ENCODE measurements around the gene SYMPK.
A peak's percentile ranks its signal among the peaks of the same experiment; 100 is the strongest.

Gene SYMPK

DNA sequence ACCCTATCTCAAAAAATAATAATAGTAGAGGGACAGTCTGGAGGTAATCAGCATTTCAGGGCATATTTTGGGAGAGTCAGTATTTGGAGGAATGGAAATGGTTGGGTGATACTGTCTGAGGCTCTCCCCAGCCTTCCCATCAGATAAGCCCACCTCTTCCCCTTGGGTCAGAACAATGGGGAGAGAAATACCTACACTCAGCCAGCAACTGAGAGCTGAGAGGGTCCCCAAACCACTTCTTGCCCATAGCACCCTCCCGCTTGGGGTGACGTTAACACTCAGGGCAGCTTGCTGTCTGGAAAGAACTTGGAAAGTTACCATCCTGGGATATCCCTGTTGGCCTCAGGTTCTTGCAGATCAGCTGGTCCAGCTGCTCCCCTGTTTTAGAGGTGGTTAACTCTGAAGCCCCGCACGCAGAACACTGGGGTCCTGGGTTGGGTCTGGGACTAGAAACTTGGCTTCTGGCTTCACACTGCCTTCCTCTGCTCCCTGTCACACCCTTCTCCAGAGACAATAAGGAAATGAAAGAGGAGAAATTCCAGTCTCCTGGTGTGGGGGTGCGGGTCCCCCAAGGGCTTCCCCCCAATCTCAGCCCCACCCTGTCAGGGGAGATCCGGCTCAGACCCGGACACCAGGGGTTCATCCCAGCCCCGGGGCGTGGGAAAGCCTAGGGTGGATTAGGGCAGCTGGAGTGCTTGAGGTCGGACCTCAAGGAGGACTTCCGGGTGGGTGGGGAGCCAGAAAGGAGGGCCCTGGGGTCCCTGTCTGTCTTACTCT lies 3.6 kb upstream of the SYMPK start:
- H4K12ac ChIP-seq (ENCODE audit: low read depth, low read length), result no peak overlapping the region
- peaks cover 1 to 4% of the 10 kb centered on the region in 2 experiments for H3K4me1 ChIP-seq (ENCODE audit: control insufficient read depth in 1 of 2, insufficient read depth in 2 of 2, low read length in 2 of 2)
- H2AFZ ChIP-seq (ENCODE audit: insufficient read depth, low read length, poor library complexity), result no peak overlapping the region
- no peak overlapping the region for H3K9ac ChIP-seq (ENCODE audit: low read length)
- peaks cover 6% of the 10 kb centered on the region for H3K27me3 ChIP-seq (ENCODE audit: insufficient read depth, low read length)
- no peak overlapping the region for H3K4me3 ChIP-seq (ENCODE audit: low read depth, low read length)
- H3K79me1 ChIP-seq (ENCODE audit: low read length), result peaks cover 12% of the 10 kb centered on the region
- H3K23ac ChIP-seq (ENCODE audit: low read length), result no peak overlapping the region
- H3K36me3 ChIP-seq (ENCODE audit: control insufficient read depth in 1 of 2, insufficient read depth in 2 of 2, low read length in 2 of 2), result no peaks in the 10 kb centered on the region
- DNase-seq, result no peak
- H3K18ac ChIP-seq (ENCODE audit: low read length), result no peak overlapping the region
- no peak overlapping the region for H3K4ac ChIP-seq (ENCODE audit: low read depth, low read length)
- no peak overlapping the region for H3K4me2 ChIP-seq (ENCODE audit: low read length)
- H3K9me3 ChIP-seq (ENCODE audit: insufficient read depth, low read depth, low read length), result no peaks in the 10 kb centered on the region
- H3K14ac ChIP-seq (ENCODE audit: low read length), result no peak overlapping the region
- H3K27ac ChIP-seq (ENCODE audit: low read depth, low read length), result no peak overlapping the region
- peaks cover 6% of the 10 kb centered on the region for H3K79me2 ChIP-seq (ENCODE audit: control insufficient read depth, insufficient read depth, low read length, poor library complexity)
- H2BK12ac ChIP-seq (ENCODE audit: low read length), result no peak overlapping the region
- H2BK5ac ChIP-seq (ENCODE audit: low read depth, low read length, poor library complexity), result peak overlapping the region; percentile 9
- peak overlapping the region; percentile 21 for H4K91ac ChIP-seq (ENCODE audit: low read depth, low read length)
- H2AK5ac ChIP-seq (ENCODE audit: low read length), result no peak overlapping the region
- H2BK120ac ChIP-seq (ENCODE audit: insufficient read depth, low read length, poor library complexity), result no peak overlapping the region
- WGBS (ENCODE audit: extremely low coverage, insufficient coverage, insufficient read length), result no CpG with 5 or more reads among the region's 11 CpGs
- H4K8ac ChIP-seq (ENCODE audit: low read depth, low read length), result no peak overlapping the region

DNA sequence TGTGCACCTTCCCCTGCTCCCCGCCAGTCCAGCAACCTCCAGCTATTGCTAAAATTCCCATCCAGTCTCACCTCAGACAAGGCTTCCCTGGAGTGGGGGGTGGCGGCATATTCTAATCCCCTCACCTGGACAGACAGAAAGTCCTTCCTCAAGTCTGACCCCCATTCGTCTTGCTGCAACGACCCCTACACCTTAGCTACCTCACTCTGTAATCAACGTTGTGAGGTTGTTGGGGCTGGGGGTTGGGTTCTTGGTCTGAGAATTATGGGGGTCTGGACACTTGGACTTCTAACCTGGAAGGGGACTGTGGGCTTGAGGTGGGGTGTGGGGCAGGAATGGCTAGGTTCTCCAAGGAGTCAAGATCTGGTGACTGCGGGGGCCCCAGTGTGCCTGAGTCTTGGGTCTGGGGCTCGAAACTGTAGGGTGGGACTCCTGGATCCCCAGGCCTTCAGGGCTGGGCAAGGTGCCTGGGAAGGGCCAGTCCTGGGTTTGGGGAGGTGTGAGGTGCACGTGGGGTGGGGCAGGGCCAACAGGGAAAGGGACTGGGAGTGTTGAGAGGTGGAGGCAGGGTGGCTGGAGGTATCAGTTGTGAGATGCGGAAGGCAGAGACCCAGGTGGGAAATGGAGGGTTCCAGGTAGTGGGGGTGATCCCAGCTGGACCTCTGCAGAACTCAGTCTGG lies 2.5 kb upstream of the SYMPK start:
- Histone ChIP-seq H3K79me2 (ENCODE audit: control insufficient read depth, insufficient read depth, low read length, poor library complexity) (peaks cover 6% of the 10 kb centered on the region), H3K27ac (ENCODE audit: low read depth, low read length) (no peak overlapping the region), H3K36me3 (ENCODE audit: control insufficient read depth in 1 of 2, insufficient read depth in 2 of 2, low read length in 2 of 2) (no peaks in the 10 kb centered on the region), H3K9me3 (ENCODE audit: insufficient read depth, low read depth, low read length) (no peaks in the 10 kb centered on the region), H4K8ac (ENCODE audit: low read depth, low read length) (no peak overlapping the region), H2AFZ (ENCODE audit: insufficient read depth, low read length, poor library complexity) (no peak overlapping the region), H3K14ac (ENCODE audit: low read length) (no peak overlapping the region), H3K4me1 (ENCODE audit: control insufficient read depth in 1 of 2, insufficient read depth in 2 of 2, low read length in 2 of 2) (peaks cover 1 to 4% of the 10 kb centered on the region in 2 experiments), H3K4ac (ENCODE audit: low read depth, low read length) (no peak overlapping the region), H2AK5ac (ENCODE audit: low read length) (no peak overlapping the region), H3K27me3 (ENCODE audit: insufficient read depth, low read length) (peaks cover 6% of the 10 kb centered on the region), H2BK5ac (ENCODE audit: low read depth, low read length, poor library complexity) (no peak overlapping the region), H4K12ac (ENCODE audit: low read depth, low read length) (no peak overlapping the region), H4K91ac (ENCODE audit: low read depth, low read length) (no peak overlapping the region), H3K18ac (ENCODE audit: low read length) (no peak overlapping the region), H3K23ac (ENCODE audit: low read length) (no peak overlapping the region), H2BK120ac (ENCODE audit: insufficient read depth, low read length, poor library complexity) (no peak overlapping the region), H2BK12ac (ENCODE audit: low read length) (no peak overlapping the region), H3K79me1 (ENCODE audit: low read length) (peaks cover 12% of the 10 kb centered on the region), H3K4me3 (ENCODE audit: low read depth, low read length) (no peak overlapping the region), H3K4me2 (ENCODE audit: low read length) (no peak overlapping the region), H3K9ac (ENCODE audit: low read length) (no peak overlapping the region)
- no peak for DNase-seq
- WGBS (ENCODE audit: extremely low coverage, insufficient coverage, insufficient read length), result no CpG with 5 or more reads among the region's 9 CpGs

DNA sequence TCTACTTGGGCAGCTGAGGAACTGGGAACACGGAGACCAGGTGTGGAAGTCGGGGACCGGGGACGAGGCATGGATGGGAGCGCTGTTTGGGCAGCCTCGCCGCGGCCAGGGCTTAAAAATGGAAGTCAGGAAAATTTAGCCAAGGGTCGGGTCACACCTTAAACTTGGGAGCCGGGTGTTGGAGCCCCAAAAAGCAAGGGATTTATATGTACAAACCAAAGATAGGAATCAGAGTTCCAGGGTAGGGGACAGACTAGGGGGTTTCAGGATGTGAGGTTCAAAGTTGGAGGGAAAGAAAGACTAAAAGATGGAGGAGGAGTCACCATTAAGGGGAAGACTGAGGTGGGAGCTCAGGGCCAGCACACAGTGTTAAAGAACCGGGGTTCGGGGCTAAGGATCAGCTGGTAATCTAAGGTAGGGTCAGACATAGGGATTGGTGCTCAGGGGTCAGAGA lies 1.7 kb upstream of the SYMPK start:
- H3K9me3 ChIP-seq (ENCODE audit: insufficient read depth, low read depth, low read length), result no peaks in the 10 kb centered on the region
- peak overlapping the region; percentile 30 for H3K4ac ChIP-seq (ENCODE audit: low read depth, low read length)
- H3K9ac ChIP-seq (ENCODE audit: low read length), result no peak overlapping the region
- H4K12ac ChIP-seq (ENCODE audit: low read depth, low read length), result peak overlapping the region; percentile 47
- peaks cover under 1% of the 10 kb centered on the region in 2 experiments for H3K36me3 ChIP-seq (ENCODE audit: control insufficient read depth in 1 of 2, insufficient read depth in 2 of 2, low read length in 2 of 2)
- WGBS (ENCODE audit: extremely low coverage, insufficient coverage, insufficient read length), result no CpG with 5 or more reads among the region's 12 CpGs
- peak overlapping the region; percentile 55 for H3K4me3 ChIP-seq (ENCODE audit: low read depth, low read length)
- H3K14ac ChIP-seq (ENCODE audit: low read length), result peak overlapping the region; percentile 40
- peaks cover 12% of the 10 kb centered on the region for H3K79me1 ChIP-seq (ENCODE audit: low read length)
- no peak overlapping the region for H3K18ac ChIP-seq (ENCODE audit: low read length)
- no peak overlapping the region for H2BK5ac ChIP-seq (ENCODE audit: low read depth, low read length, poor library complexity)
- H4K8ac ChIP-seq (ENCODE audit: low read depth, low read length), result peak overlapping the region; percentile 68
- peak overlapping the region; percentile 12 for H4K91ac ChIP-seq (ENCODE audit: low read depth, low read length)
- H2AK5ac ChIP-seq (ENCODE audit: low read length), result peak overlapping the region; percentile 51
- H2BK120ac ChIP-seq (ENCODE audit: insufficient read depth, low read length, poor library complexity), result peak overlapping the region; percentile 68
- no peak overlapping the region for H3K27ac ChIP-seq (ENCODE audit: low read depth, low read length)
- no peak overlapping the region for H3K23ac ChIP-seq (ENCODE audit: low read length)
- peaks cover 6% of the 10 kb centered on the region for H3K27me3 ChIP-seq (ENCODE audit: insufficient read depth, low read length)
- peak overlapping the region; percentile 20 for H2AFZ ChIP-seq (ENCODE audit: insufficient read depth, low read length, poor library complexity)
- H2BK12ac ChIP-seq (ENCODE audit: low read length), result no peak overlapping the region
- DNase-seq, result no peak
- peaks cover 1 to 4% of the 10 kb centered on the region in 2 experiments for H3K4me1 ChIP-seq (ENCODE audit: control insufficient read depth in 1 of 2, insufficient read depth in 2 of 2, low read length in 2 of 2)
- peaks cover 6% of the 10 kb centered on the region for H3K79me2 ChIP-seq (ENCODE audit: control insufficient read depth, insufficient read depth, low read length, poor library complexity)
- peak overlapping the region; percentile 73 for H3K4me2 ChIP-seq (ENCODE audit: low read length)

GRCh38 chr19:45863840-45864628 lies 1.1 kb upstream of the SYMPK start, which contains the start of gene FOXA3:
TSS of gene FOXA3 (plus strand) at chr19:45864326. CDS start at chr19:45864457, 131 bp downstream.
- peak within 1 kb of the TSS; percentile 30 for H3K4ac ChIP-seq (ENCODE audit: low read depth, low read length)
- H2BK120ac ChIP-seq (ENCODE audit: insufficient read depth, low read length, poor library complexity), result peak within 1 kb of the TSS; percentile 68
- H4K12ac ChIP-seq (ENCODE audit: low read depth, low read length), result peak within 1 kb of the TSS; percentile 71
- no peaks in the 10 kb centered on the region for H3K9me3 ChIP-seq (ENCODE audit: insufficient read depth, low read depth, low read length)
- peak within 1 kb of the TSS; percentile 40 for H3K14ac ChIP-seq (ENCODE audit: low read length)
- H3K36me3 ChIP-seq (ENCODE audit: control insufficient read depth in 1 of 2, insufficient read depth in 2 of 2, low read length in 2 of 2), result peaks cover 3 to 5% of the 10 kb centered on the region in 2 experiments
- no peak within 1 kb of the TSS for H2BK5ac ChIP-seq (ENCODE audit: low read depth, low read length, poor library complexity)
- H3K79me2 ChIP-seq (ENCODE audit: control insufficient read depth, insufficient read depth, low read length, poor library complexity), result peaks cover 6% of the 10 kb centered on the region
- no peak within 1 kb of the TSS for H3K23ac ChIP-seq (ENCODE audit: low read length)
- peak within 1 kb of the TSS; percentile 68 for H4K8ac ChIP-seq (ENCODE audit: low read depth, low read length)
- peak in 1 of 2 donors; percentile 32 for DNase-seq
- H2BK12ac ChIP-seq (ENCODE audit: low read length), result no peak within 1 kb of the TSS
- peak within 1 kb of the TSS; percentile 33 for H3K9ac ChIP-seq (ENCODE audit: low read length)
- H2AFZ ChIP-seq (ENCODE audit: insufficient read depth, low read length, poor library complexity), result peak within 1 kb of the TSS; percentile 20
- peak within 1 kb of the TSS; percentile 51 for H2AK5ac ChIP-seq (ENCODE audit: low read length)
- WGBS (ENCODE audit: extremely low coverage, insufficient coverage, insufficient read length), result no CpG with 5 or more reads among the region's 71 CpGs
- no peak within 1 kb of the TSS for H3K27ac ChIP-seq (ENCODE audit: low read depth, low read length)
- H3K79me1 ChIP-seq (ENCODE audit: low read length), result peaks cover 12% of the 10 kb centered on the region
- H3K4me3 ChIP-seq (ENCODE audit: low read depth, low read length), result peak within 1 kb of the TSS; percentile 55
- H3K27me3 ChIP-seq (ENCODE audit: insufficient read depth, low read length), result peaks cover 6% of the 10 kb centered on the region
- peak within 1 kb of the TSS; percentile 73 for H3K4me2 ChIP-seq (ENCODE audit: low read length)
- H4K91ac ChIP-seq (ENCODE audit: low read depth, low read length), result peak within 1 kb of the TSS; percentile 62
- peak within 1 kb of the TSS; percentile 39 for H3K18ac ChIP-seq (ENCODE audit: low read length)
- peaks cover 1 to 4% of the 10 kb centered on the region in 2 experiments for H3K4me1 ChIP-seq (ENCODE audit: control insufficient read depth in 1 of 2, insufficient read depth in 2 of 2, low read length in 2 of 2)
